GM23248 (cell line): ENCODE results near the gene GFPT1.

ENCODE experiments used
- EZH2 ChIP-seq: fragments of 200-600 bp; sonication (generic); IDR thresholded peaks from 2 replicates; pipeline ENCODE4 v1.6.1; 2018; ENCODE audit warnings: antibody characterized with exemption, mild to moderate bottlenecking; ENCODE audit not compliant: insufficient read depth, poor library complexity, severe bottlenecking
- EZH2phosphoT487 ChIP-seq: fragments of 200-600 bp; sonication (generic); IDR thresholded peaks from 2 replicates; pipeline ENCODE4 v1.6.1; 2018; ENCODE audit warnings: antibody characterized with exemption, moderate library complexity, mild to moderate bottlenecking, low read depth; ENCODE audit not compliant: insufficient read depth

- TF ChIP-seq EZH2, result no peak
- no peak for TF ChIP-seq EZH2phosphoT487
These were observed 14.3 kb downstream of the GFPT1 start for GRCh38 chr2:69372767-69373166.
